GM21360 (cell line): ENCODE data around the gene MPRIP.

Experiments used
- ATAC-seq: cut with Tn5 transposase; IDR thresholded peaks from one replicate; pipeline ENCODE4 v1.9.1; 2021; ENCODE audit warnings: mild to moderate bottlenecking, moderate library complexity; ENCODE audit not compliant: unreplicated experiment

The MPRIP gene

DNA sequence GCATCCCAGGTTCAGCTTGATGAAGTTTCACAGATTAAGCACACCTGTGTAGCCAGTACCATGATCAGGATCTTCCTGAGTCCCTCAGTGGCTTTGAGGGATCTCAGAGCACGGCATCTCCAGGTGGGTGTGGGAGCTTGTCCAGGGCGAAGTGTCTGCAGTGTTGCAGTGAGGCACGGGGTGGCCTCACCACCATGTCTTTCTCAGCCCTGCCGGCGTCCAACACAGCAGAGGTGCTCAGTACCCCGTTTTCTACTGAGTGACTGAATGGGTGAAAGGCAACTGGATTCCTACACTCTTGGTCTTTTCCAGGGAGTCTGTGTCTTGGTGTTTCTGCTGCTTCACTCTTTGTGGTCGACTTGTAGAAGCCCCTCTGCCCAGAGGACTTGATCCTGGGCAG, 63.7 kb downstream of the MPRIP start:
- no peak for ATAC-seq

- no peak for ATAC-seq
Observed at GRCh38 chr17:17106756-17107155, 64.5 kb downstream of the MPRIP start.

GRCh38 chr17:17107281-17107680, 65.0 kb downstream of the MPRIP start:
- ATAC-seq, result no peak

DNA sequence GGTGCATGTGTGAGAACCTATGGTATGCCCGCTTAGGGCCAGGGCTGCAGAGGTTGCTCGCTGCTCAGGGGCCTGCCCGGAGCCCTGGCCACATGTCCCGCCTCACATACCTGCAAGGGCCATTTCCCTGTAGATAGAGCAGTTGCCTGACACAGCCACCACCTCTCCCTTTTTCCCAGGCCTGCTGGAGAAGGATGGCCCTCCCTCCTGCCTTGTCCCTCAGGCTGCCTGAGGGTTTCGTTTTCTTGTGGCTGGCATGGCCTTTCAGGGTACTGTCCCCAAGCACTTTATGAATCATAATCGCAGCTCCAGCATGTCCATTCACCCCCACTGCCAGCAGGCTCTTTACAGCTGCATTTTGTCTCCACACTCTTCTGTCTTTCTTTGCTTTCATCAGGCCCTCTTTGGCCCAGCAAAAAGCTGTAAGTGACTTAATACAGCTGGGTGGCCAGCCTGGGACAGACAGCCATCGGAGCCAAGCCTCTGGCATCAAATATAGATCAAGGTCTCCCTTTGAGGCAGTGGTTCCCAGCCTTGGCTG, 65.7 kb downstream of the MPRIP start:
- ATAC-seq, result no peak

DNA sequence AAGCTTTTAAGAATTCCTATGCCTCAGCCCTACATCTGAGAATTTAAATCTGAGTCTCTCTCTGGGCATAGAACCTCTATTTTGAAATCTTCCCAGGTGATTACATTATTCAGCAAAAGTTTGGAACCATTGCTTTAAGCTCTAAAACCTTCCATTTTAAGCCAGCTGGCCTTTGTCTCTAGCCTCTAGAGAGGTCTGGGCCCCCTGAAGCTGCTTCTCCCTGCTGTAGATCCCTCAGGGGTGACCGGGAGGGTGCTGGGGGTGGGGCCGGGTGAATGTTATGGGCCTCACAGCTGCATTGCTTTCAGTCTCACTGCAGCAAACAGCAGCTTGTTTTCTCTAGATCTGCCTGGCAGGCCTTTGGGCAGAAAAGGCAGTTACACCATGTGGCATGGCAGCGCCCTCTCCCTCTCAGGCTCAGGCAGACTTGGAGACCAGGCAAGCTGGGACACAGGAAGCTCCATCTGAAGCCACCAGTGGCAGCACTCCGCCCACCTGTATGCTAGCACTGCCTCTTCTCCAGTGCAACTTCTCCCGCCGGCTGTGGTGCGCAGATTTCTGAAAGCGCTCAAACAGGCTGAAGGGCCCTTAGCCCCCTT, 66.3 kb downstream of the MPRIP start:
- ATAC-seq, result no peak

DNA sequence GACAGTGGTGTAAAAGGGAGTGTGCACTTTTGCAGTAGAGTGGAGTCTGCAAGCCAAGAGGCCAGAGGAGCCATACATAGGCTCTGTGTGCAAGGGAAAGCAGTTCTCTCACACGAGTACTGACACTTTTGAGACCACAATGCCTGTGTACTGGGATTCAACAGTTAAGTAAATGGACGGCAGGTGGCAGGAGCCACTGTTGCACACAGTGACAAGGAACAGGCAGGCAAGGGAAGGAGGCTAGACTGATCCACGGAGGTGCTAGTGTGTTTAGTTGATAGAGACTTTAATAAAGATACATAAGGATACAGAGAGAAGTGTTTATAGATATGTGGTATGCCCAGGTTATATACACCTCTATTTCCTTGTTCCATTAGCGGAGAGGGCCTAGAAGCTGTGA, 67.0 kb downstream of the MPRIP start:
- ATAC-seq, result no peak

DNA sequence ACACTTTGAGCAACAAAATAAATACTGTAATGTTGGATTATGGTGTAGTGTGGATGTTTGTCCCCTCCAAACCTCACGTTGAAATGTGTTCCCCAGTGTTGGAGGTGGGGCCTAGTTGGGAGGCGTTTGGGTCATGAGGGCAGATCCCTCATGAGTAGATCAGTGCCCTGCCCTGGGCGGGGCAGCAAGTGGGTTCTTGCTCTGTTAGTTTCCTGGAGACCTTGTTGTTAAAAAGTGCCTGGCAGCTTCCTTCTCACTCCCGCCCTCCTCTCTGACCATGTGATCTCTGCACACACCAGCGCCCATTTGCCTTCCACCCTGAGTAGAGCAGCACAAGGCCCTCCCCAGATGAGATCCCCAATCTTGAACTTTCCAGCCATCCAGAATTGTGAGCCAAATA, 67.7 kb downstream of the MPRIP start:
- ATAC-seq, result no peak

DNA sequence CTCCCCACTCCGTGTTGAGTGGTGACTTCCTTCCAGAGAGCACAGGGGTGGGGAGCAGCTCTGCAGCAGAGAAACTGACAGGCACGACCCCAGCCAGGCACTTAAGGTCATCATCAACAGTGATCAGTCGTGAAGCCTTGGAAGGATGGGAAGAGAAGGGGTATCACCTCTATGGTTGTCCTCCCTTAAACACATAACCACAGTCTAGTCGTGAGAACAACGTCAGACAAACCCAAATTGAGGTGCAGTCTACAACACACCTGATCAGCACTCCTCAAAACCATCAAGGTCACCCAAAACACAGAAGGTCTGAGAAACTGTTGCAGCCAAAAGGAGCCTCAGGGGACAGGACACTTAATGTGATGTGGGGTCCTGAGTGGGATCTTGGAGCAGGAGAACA, 68.3 kb downstream of the MPRIP start:
- no peak for ATAC-seq

- no peak for ATAC-seq
Observed at GRCh38 chr17:17111401-17112393, 69.4 kb downstream of the MPRIP start.

DNA sequence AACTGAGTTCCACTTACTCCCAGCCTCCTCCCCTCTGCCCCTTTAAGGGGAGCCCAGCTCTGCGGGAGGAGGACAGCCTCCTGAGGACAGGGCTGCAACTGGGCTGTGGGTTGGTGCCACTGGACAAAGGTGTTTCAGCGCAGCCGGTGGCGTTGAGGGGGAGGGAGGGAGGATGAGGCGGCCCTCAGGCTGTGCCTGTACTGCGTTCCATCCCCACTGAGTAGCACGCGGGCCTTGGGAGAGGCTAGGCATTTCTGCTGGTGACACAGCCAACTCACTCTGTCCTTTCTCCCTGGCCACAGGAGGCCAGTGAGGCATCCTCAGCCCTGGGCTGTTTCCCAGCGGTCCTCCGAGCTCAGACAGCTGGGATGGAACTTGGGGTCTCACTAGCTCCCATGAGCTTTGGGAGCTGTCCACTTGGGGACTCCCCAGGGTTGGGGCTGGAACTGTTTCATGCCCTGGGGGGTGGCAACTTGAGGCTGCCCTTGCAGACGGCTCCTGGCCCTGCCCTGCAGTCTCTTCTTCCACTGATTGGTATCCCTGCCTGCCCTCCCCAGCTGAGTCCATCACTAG, 70.5 kb downstream of the MPRIP start:
- no peak for ATAC-seq

DNA sequence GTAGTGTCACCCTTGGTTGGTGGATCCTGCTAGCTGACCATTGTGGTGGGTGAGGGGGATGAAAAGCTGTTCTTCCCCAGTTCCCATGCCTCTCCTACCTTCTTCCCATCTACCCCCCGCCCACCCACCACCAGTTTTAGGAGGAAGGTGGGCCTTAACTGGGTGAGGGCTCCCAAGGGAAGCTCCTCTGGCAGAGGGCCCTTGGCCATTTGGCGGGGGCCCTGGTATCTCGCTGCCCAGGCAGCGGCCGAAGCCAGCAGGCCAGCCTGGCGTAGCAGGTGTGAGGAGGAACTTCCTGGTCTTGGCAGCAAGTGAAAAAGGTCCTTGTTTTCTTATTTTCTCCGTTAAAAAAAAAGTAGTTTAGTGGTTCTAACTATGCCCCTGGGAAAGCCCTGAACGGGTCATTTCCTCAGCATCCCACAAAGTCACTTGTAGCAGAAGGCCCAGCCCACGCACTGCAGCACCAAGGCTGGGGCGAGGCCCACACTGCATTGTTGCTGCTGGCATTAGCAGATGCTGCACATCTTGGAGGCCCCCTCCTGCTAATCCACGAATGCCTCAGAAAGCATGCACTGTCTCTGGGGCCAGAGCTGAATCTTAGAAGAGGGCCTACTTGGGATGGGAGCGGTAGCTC, 72.5 kb downstream of the MPRIP start:
- ATAC-seq, result no peak

GRCh38 chr17:17115620-17116019, 73.4 kb downstream of the MPRIP start:
- no peak for ATAC-seq

GRCh38 chr17:17116406-17116805, 74.1 kb downstream of the MPRIP start:
- no peak for ATAC-seq

GRCh38 chr17:17117923-17118322, 75.7 kb downstream of the MPRIP start:
- no peak for ATAC-seq

DNA sequence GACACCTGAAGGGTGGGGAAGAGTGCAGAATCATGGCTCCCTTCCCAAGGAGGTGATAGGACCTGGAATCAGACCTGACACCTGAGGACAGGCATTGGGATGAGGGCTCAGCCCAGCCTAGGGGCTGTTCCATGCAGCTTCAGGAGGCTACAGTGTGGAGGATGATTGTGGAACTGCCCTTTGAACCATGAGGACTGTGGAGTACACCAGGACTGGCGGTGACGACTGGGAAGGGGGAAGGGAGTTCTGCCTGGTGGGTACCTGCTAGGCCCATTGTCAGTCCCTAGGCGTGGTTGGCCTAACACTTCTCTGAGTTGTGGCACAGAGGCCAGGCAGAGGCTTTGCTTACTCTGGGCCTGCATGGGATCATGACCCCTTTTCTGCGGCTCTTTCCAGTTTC, 76.1 kb downstream of the MPRIP start:
- ATAC-seq, result no peak

DNA sequence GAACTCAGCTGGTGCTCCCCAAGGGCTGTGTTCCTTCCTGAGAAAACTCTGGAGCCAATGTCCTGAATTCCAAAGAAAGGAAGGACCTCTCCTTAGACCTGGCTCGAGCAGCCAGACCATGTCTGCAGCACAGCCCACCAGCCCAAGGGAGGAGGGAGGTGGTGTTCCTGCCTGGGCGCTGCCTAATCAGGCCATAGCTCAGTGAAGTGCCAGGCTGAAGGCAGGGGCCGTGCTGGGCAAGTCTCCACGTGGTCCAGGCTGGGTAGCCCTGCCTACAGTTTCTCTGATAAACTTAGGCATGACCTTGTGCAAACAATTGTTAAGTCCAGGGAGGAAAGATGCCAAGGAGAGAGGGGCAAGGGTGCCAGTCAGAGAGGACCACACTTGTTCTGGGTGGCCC, 76.8 kb downstream of the MPRIP start:
- no peak for ATAC-seq

DNA sequence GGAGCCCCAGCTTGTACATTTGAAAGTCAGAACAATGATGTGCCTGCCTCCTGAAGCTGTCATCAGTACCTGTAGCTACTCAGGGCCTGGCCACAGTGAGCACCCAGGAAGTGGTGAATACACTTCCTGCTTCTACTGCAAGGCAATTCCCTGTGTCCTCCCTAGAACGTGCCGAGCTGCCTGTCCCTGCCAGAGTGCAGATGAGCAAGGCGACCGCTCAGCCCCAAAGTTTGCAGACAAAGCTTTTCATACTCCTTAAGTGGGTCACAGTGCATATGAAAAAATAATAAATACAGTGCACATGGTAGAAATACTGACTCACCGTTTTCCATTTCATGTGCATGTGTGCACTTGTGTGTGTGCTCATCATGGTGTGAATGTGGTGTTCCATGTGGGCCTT, 77.3 kb downstream of the MPRIP start:
- ATAC-seq, result no peak

- ATAC-seq, result no peak
Observed at GRCh38 chr17:17120294-17120693, 78.0 kb downstream of the MPRIP start.

DNA sequence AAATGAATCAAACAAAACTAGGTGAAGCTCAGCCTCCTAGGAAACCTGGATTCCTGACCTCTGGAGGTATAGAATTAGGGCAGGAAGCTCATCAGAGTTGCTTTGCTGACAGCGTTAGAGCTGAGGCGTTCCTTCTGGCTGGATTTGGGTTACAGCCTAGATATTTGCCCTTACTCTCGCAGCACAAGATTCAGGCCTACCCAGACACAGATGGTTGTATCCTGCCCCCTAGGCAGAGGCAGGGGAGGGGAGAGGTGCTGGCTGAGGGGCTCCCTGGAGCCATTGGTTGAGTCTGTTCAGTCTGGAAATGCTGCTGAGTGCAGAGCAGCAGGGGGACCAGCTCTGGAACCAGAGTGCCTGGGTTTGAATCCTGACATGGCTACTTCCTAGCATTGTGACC, 78.4 kb downstream of the MPRIP start:
- ATAC-seq, result no peak

DNA sequence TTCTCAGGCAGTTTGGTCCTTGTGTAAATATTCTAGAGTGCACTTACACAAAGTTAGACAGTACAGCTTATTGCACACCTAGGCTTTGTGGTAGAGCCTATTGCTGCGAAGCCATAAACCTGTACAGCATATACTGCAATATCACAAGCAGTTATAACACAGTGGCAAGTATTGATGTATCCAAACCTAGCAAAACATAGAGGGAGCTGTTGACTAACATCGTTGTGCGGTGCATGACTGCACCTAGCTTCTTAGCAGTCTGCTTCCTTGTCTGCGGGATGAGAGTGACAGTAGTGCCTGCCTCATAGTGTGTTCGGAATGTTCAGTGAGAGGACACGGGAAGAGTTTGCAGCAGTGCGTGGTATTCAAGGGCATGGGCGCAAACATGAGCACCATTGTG, 78.9 kb downstream of the MPRIP start:
- no peak for ATAC-seq

DNA sequence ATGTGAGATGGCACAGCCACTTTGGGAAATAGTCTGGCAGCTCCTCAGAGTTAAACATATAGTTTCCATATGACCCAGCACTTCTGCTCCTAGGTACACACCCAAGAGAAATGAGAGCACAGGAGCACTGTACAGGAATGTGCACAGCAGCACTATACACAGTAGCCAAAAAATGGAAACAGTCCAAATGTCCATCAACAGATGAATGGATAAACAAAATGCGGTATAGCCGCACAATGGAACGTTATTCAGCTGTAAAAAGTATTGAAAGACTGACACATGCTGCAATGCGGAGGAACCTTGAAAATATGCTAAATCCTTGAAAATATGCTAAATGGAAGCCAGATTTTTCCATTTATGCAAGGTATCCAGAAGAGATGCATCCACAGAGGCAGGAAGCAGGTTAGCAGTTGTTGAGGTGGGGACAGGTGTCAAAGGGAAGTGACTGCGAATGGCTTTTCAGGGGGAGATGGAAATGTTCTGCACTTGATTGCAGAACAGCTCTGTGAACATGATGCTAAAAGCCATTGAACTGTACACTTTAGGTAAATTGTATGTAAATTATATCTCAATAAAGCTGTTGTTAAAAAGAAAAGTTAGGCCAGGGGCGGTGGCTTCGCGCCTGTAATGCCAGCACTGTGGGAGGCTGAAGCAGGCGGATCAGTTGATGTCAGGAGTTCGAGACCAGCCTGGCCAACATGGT, 80.7 kb downstream of the MPRIP start:
- ATAC-seq, result no peak
